ENCODE results near the gene SPOPL.

SPOPL gene

GRCh38 chr2:138609446-138609845, 107.9 kb downstream of the SPOPL start:
- no peak for DNase-seq

DNA sequence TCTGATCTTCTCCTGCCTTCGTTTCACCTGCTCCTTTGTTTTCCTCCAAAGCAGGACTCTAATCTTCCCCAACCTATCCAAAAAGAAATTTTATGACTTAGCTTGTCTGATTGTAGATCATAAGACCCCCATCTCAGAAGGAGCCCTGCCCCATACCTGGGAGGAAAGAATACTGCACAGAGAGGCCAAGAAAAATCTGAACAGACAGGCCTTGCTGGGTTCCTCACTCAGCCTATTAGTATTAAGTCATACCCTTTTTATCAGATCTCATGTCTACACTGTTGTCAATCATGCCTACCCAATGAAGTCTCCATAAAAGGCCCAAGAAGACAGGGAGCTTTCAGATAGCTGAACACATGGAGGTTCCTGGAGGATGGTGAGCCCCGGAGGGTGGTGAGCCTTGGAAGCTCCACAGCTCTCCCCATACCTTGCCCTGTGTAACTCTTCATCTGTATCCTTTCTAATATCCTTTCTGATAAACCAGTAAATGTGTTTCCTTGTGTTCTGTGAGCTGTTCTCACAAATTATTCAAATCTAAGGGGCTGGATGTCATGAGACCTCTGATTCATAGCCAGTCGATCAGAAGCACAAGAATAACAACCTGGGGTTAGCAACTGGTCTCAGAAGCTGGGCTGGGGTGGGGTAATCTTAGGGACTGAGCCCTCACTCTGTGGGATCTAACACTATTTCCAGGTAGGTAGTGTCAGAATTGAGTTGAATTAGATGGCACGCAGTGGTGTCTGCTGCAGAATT, 108.8 kb downstream of the SPOPL start:
- no peak for DNase-seq

- no peak for DNase-seq
Observed at GRCh38 chr2:138615257-138615656, 113.7 kb downstream of the SPOPL start.

- no peak for DNase-seq
Observed at GRCh38 chr2:138617026-138617425, 115.5 kb downstream of the SPOPL start.

- no peak for DNase-seq
Observed at GRCh38 chr2:138618971-138619370, 117.4 kb downstream of the SPOPL start.

DNA sequence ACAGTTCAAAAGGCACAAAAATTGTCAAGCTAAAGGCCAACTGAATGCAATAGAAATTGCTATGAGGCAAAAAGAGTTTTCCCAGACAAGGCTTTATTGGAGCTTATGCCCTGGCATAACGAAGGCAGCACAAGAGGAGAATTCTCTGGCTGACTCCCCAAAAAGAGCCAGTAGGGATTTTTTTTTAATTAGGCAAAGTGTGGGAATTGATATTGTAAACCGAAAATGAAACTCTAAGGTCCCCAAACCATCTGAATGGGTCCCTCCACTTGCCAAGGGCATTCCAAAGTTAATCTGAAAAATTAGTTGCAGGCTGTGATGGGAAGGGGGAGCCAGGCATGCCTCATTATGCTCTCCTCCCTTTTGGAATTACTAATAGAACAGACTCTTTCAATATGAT, 118.9 kb downstream of the SPOPL start:
- no peak for DNase-seq

DNA sequence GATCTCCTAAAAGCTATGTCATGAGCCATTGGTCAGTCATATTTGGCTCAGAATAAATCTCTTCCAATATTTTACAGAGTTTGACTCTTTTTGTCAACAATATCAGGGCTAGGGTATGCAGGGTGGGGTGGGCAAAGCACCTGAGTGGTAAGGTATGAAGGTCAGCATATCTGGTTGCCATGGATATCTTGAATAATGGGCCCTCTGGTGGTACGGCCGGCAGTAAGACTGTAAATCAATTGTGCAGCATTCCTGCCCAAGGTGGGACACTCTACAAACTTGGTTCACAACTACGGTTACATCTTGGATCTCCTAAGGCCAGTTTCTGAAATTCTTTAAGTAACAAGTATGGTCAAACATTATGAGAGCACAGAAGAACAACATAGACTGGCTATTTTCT, 119.6 kb downstream of the SPOPL start:
- DNase-seq, result no peak

GRCh38 chr2:138622613-138623012, 121.0 kb downstream of the SPOPL start:
- DNase-seq, result no peak

Measured in DMS 273 treated with DMSO at 0.1 percent for 48 hours (cell line).